IMR-90 (cell line): ENCODE data around the gene LTBP2. TPM values are rescaled to one million over a fixed set of nuclear protein-coding genes. Genes with fewer than 3 reads are reported as not detected.

Experiments
- ATAC-seq: fragments of 200-7000 bp; cut with Tn5 transposase; 2 replicates; pipeline ENCODE4 v1.9.1; 2020; ENCODE audit warnings: low read depth, mild to moderate bottlenecking, moderate library complexity
- BruUV-seq: library from RNA; stranded (reverse); fragments of 400-500 nt; replicated peaks from 2 replicates; lab custom pipeline; 2021; lab: Mats Ljungman, UMichigan
- CTCF ChIA-PET: fragments of 300-600 bp; formaldehyde crosslinking; extraction: SDS; loops from one replicate; lab custom pipeline; 2021; ENCODE audit warnings: antibody characterized with exemption; lab: Yijun Ruan, JAX
- POLR2A ChIA-PET: fragments of 300-600 bp; sonication (Branson Sonifier 250); formaldehyde crosslinking; loops from one replicate; lab custom pipeline; 2022; ENCODE audit warnings: antibody characterized with exemption; ENCODE audit not compliant: unreplicated experiment; lab: Charles Lee
- DNase-seq: peaks from one replicate; pipeline ENCODE4 v3.0.0; 2013
- H2AFZ ChIP-seq: replicated peaks from 2 replicates; pipeline ENCODE3; 2013; ENCODE audit warnings: low read length, mild to moderate bottlenecking; ENCODE audit not compliant: poor library complexity
- H2AK5ac ChIP-seq: 2 replicates; pipeline ENCODE4 v1.6.1; 2013; ENCODE audit warnings: low read depth, low read length, inconsistent platforms
- H2AK9ac ChIP-seq: replicated peaks from 2 replicates; pipeline ENCODE3; 2013; ENCODE audit warnings: mild to moderate bottlenecking, low read depth, low read length, moderate library complexity; ENCODE audit not compliant: poor library complexity
- H2BK120ac ChIP-seq: 2 replicates; pipeline ENCODE4 v1.6.1; 2013; ENCODE audit warnings: low read depth, low read length, inconsistent platforms
- H2BK15ac ChIP-seq: 3 replicates; pipeline ENCODE4 v1.6.1; 2013; ENCODE audit warnings: low read depth, low read length, inconsistent platforms
- H2BK20ac ChIP-seq: 2 replicates; pipeline ENCODE4 v1.6.1; 2013; ENCODE audit warnings: low read depth, mild to moderate bottlenecking, inconsistent platforms, low read length, moderate library complexity
- H2BK5ac ChIP-seq: 2 replicates; pipeline ENCODE4 v1.6.1; 2013; ENCODE audit warnings: mild to moderate bottlenecking, low read depth, low read length, inconsistent platforms; ENCODE audit not compliant: poor library complexity, severe bottlenecking
- H3K14ac ChIP-seq: replicated peaks from 2 replicates; pipeline ENCODE4 v1.6.1; 2013; ENCODE audit warnings: low read depth, low read length, inconsistent platforms
- H3K18ac ChIP-seq: 2 replicates; pipeline ENCODE4 v1.6.1; 2013; ENCODE audit warnings: low read depth, low read length, control low read depth
- H3K23ac ChIP-seq: 2 replicates; pipeline ENCODE4 v1.6.1; 2013; ENCODE audit warnings: low read depth, low read length, inconsistent platforms
- H3K27ac ChIP-seq: 2 replicates; pipeline ENCODE4 v1.5.1; 2013; ENCODE audit warnings: mild to moderate bottlenecking, control low read depth, low read length; ENCODE audit not compliant: insufficient read depth
- H3K27me3 ChIP-seq: 2 replicates; pipeline ENCODE4 v1.6.1; 2013; ENCODE audit warnings: low read length; ENCODE audit not compliant: control insufficient read depth, insufficient read depth
- H3K36me3 ChIP-seq: 2 replicates; pipeline ENCODE4 v1.6.1; 2013; ENCODE audit warnings: low read length, mixed read lengths; ENCODE audit not compliant: control insufficient read depth, insufficient read depth
- H3K4ac ChIP-seq: 2 replicates; pipeline ENCODE4 v1.6.1; 2013; ENCODE audit warnings: low read depth, low read length, inconsistent platforms
- H3K4me1 ChIP-seq: 2 replicates; pipeline ENCODE4 v1.6.1; 2013; ENCODE audit warnings: low read length, mixed read lengths; ENCODE audit not compliant: control insufficient read depth, insufficient read depth
- H3K4me2 ChIP-seq: 2 replicates; pipeline ENCODE4 v1.6.1; 2013; ENCODE audit warnings: low read depth, mild to moderate bottlenecking, control low read depth, low read length, moderate library complexity
- H3K4me3 ChIP-seq: 2 replicates; pipeline ENCODE4 v1.5.1; 2013; ENCODE audit warnings: low read depth, mild to moderate bottlenecking, control low read depth, low read length, moderate library complexity; ENCODE audit not compliant: insufficient read depth
- H3K56ac ChIP-seq: 2 replicates; pipeline ENCODE4 v1.6.1; 2013; ENCODE audit warnings: low read length, inconsistent platforms; ENCODE audit not compliant: insufficient read depth; ENCODE audit errors: extremely low read depth
- H3K79me1 ChIP-seq, 2 experiments: 2 replicates each; pipeline ENCODE4 v1.6.1; 2013; ENCODE audit warnings: low read length in 2 of 2, inconsistent platforms in 1 of 2, low read depth in 1 of 2
- H3K9ac ChIP-seq: 2 replicates; pipeline ENCODE4 v1.6.1; 2013; ENCODE audit warnings: low read depth, low read length, control low read depth
- H3K9me1 ChIP-seq: 2 replicates; pipeline ENCODE4 v1.6.1; 2013; ENCODE audit warnings: low read length, inconsistent platforms; ENCODE audit not compliant: insufficient read depth
- H3K9me3 ChIP-seq: 2 replicates; pipeline ENCODE4 v1.6.1; 2013; ENCODE audit warnings: low read length; ENCODE audit not compliant: control insufficient read depth, insufficient read depth
- H4K20me1 ChIP-seq: 2 replicates; pipeline ENCODE4 v1.6.1; 2013; ENCODE audit warnings: low read length, inconsistent platforms; ENCODE audit not compliant: insufficient read depth
- H4K5ac ChIP-seq: 2 replicates; pipeline ENCODE4 v1.6.1; 2013; ENCODE audit warnings: mild to moderate bottlenecking, low read depth, low read length, control low read depth
- H4K8ac ChIP-seq, 2 experiments: 2 replicates each; pipeline ENCODE4 v1.6.1; 2013; ENCODE audit warnings: low read depth in 2 of 2, low read length in 2 of 2, control low read depth in 1 of 2, inconsistent platforms in 1 of 2
- H4K91ac ChIP-seq: 2 replicates; pipeline ENCODE4 v1.6.1; 2013; ENCODE audit warnings: low read depth, low read length, inconsistent platforms; ENCODE audit not compliant: insufficient read depth
- BHLHE40 ChIP-seq: fragments of 150-350 bp; IDR thresholded peaks from 2 replicates; pipeline ENCODE4 v1.6.1; 2016; ENCODE audit warnings: mild to moderate bottlenecking, low read depth, low read length
- CEBPB ChIP-seq: IDR thresholded peaks from 2 replicates; pipeline ENCODE4 v1.6.1; 2012; ENCODE audit warnings: low read depth, low read length, improper control_type of control experiment
- CHD1 ChIP-seq: IDR thresholded peaks from 2 replicates; pipeline ENCODE4 v1.6.1; 2012; ENCODE audit warnings: low read depth, low read length, improper control_type of control experiment
- CTCF ChIP-seq: conservative IDR thresholded peaks from 2 replicates; pipeline ENCODE4 v1.5.1; 2012; ENCODE audit warnings: mild to moderate bottlenecking, low read depth, low read length, improper control_type of control experiment
- ELK1 ChIP-seq: fragments of 150-350 bp; IDR thresholded peaks from 2 replicates; pipeline ENCODE4 v1.6.1; 2016; ENCODE audit warnings: low read depth, mild to moderate bottlenecking, low read length, moderate library complexity, borderline replicate concordance
- FOS ChIP-seq: fragments of 150-350 bp; IDR thresholded peaks from 2 replicates; pipeline ENCODE4 v1.6.1; 2016; ENCODE audit warnings: low read depth, low read length
- MAFK ChIP-seq: IDR thresholded peaks from 2 replicates; pipeline ENCODE4 v1.6.1; 2012; ENCODE audit warnings: low read depth, low read length, improper control_type of control experiment
- MAZ ChIP-seq: IDR thresholded peaks from 2 replicates; pipeline ENCODE4 v1.6.1; 2012; ENCODE audit warnings: low read depth, mild to moderate bottlenecking, low read length, improper control_type of control experiment, moderate library complexity, borderline replicate concordance
- NFE2L2 ChIP-seq: fragments of 150-350 bp; IDR thresholded peaks from 2 replicates; pipeline ENCODE4 v1.6.1; 2016; ENCODE audit warnings: low read depth, mild to moderate bottlenecking, low read length
- RAD21 ChIP-seq: IDR thresholded peaks from 2 replicates; pipeline ENCODE4 v1.6.1; 2012; ENCODE audit warnings: low read length, improper control_type of control experiment
- RCOR1 ChIP-seq: IDR thresholded peaks from 2 replicates; pipeline ENCODE4 v1.6.1; 2012; ENCODE audit warnings: mild to moderate bottlenecking, low read length, improper control_type of control experiment; ENCODE audit not compliant: insufficient replicate concordance
- RFX5 ChIP-seq: IDR thresholded peaks from 2 replicates; pipeline ENCODE4 v1.8.0; 2012; ENCODE audit warnings: low read depth, mild to moderate bottlenecking, low read length, moderate library complexity
- SMC3 ChIP-seq: fragments of 150-350 bp; IDR thresholded peaks from 2 replicates; pipeline ENCODE4 v1.6.1; 2016; ENCODE audit warnings: low read depth, mild to moderate bottlenecking, antibody characterized with exemption, low read length, moderate library complexity
- USF2 ChIP-seq: fragments of 150-350 bp; IDR thresholded peaks from 2 replicates; pipeline ENCODE4 v1.6.1; 2017; ENCODE audit warnings: mild to moderate bottlenecking, antibody characterized with exemption, low read length, low read depth
- WGBS, 2 experiments: methylation state at CpG; one replicate each; pipeline versions ENCODE4 v1.1.5 to v1.1.7; 2013; ENCODE audit warnings: missing lambda C conversion rate in 2 of 2; ENCODE audit not compliant: insufficient read length in 1 of 2; ENCODE audit errors: extremely low coverage in 2 of 2; 5-methylcytosine and 5-hydroxymethylcytosine counted together
- dilution Hi-C: fragments of 300-500 bp; cut with HindIII; formaldehyde crosslinking; loops from one replicate; pipeline ENCODE4 v1.14.3; 2018; ENCODE audit warnings: low sequenced_read_pairs; ENCODE audit not compliant: unreplicated experiment
- in situ Hi-C: fragments of 300-500 bp; cut with MboI; formaldehyde crosslinking; loops from 3 replicates; pipeline ENCODE4 v1.14.3; 2019; ENCODE audit warnings: low sequenced_read_pairs, inconsistent platforms, mixed read lengths
- intact Hi-C: fragments of 100-400 bp; cut with micrococcal nuclease; formaldehyde crosslinking; loops from 2 replicates; pipeline ENCODE4 v1.10.0; 2022
- polyA plus RNA-seq, 3 experiments: library from polyadenylated mRNA; depleted of rRNA; stranded (reverse); fragments of >200 nt; gene quantifications; 2 replicates each; pipeline ENCODE4 v1.2.3, GENCODE V29; 2012; ENCODE audit warnings: low replicate concordance in 1 of 3
- total RNA-seq: library from RNA; depleted of rRNA; stranded (reverse); fragments of >200 nt; gene quantifications from 2 replicates; pipeline ENCODE4 v1.2.3, GENCODE V29; 2012

Gene LTBP2
- total and polyA plus RNA-seq, 2 of the 4 experiments (the other 2 are of a cell fraction) = 23.8 to 79.3 TPM

GRCh38 chr14:74557691-74558090, 54.3 kb downstream of the LTBP2 start:
- peak overlapping the region; percentile 2; the same call in 1 of the 2 replicates for H3K4ac ChIP-seq
- peak overlapping the region; percentile 3 for H2BK5ac ChIP-seq
- 81% methylated on average over 3 of the region's 5 CpGs; no CpG with 5 or more reads in 1 of the 2 experiments for WGBS, 2 experiments
- no peak for TF ChIP-seq CHD1
- no peak for TF ChIP-seq MAZ
- TF ChIP-seq CEBPB = no peak
- no peak for TF ChIP-seq NFE2L2
- no peak for TF ChIP-seq RCOR1
- no peak for TF ChIP-seq RAD21
- no peak for TF ChIP-seq FOS
- TF ChIP-seq MAFK = no peak
- TF ChIP-seq SMC3 = no peak
- TF ChIP-seq CTCF = no peak
- TF ChIP-seq BHLHE40 = no peak
- no peak for TF ChIP-seq RFX5
- no peak for TF ChIP-seq USF2
- no peak for TF ChIP-seq ELK1
- ChIA-PET POLR2A (interaction anchor here (1.1 kb wide), 1 partner anchor 14 kb away, joined by 4 read pairs; no protein-coding TSS in a partner anchor), CTCF (no interaction called here)
- peaks cover 2% of the 10 kb centered on the region; the same call in 1 of the 2 replicates for H3K9me3 ChIP-seq
- no peak overlapping the region for H3K27ac ChIP-seq
- no peak overlapping the region for H3K56ac ChIP-seq
- dilution Hi-C loops (no loop called here), in situ Hi-C loops (no loop called here), intact Hi-C loops (no loop called here)
- H2AK9ac ChIP-seq = no peak overlapping the region
- no peak overlapping the region for H3K23ac ChIP-seq
- DNase-seq = no peak
- no peak overlapping the region; the same call in none of the 2 replicates for H3K18ac ChIP-seq
- peak overlapping the region; percentile 28; the same call in 1 of the 2 replicates for H4K5ac ChIP-seq
- H3K36me3 ChIP-seq = 0 out of 2 replicates have a peak, but pooled peaks cover 2% of the 10 kb centered on the region
- H3K27me3 ChIP-seq = no peaks in the 10 kb centered on the region
- peak overlapping the region; percentile 59; the same call in 1 of the 2 replicates for H2AK5ac ChIP-seq
- no peak overlapping the region for H4K91ac ChIP-seq
- peak overlapping the region in 1 of 2 experiments; percentile 9; a peak in 1 of 4 replicates for H4K8ac ChIP-seq
- no peak overlapping the region for H3K4me3 ChIP-seq
- peaks cover 0 to 50% of the 10 kb centered on the region in 2 experiments; a peak in 2 of 4 replicates for H3K79me1 ChIP-seq
- peaks cover 28% of the 10 kb centered on the region for H3K9me1 ChIP-seq
- no TSS peak for BruUV-seq
- H2BK15ac ChIP-seq = no peak overlapping the region; the same call in 2 of the 3 replicates
- H3K4me1 ChIP-seq = peaks cover 24% of the 10 kb centered on the region
- no peak overlapping the region for H2BK120ac ChIP-seq
- H2BK20ac ChIP-seq = no peak overlapping the region
- H2AFZ ChIP-seq = no peak overlapping the region
- H3K4me2 ChIP-seq = no peak overlapping the region
- no peaks in the 10 kb centered on the region for H4K20me1 ChIP-seq
- no peak overlapping the region for H3K9ac ChIP-seq
- ATAC-seq = no peak
- H3K14ac ChIP-seq = peak overlapping the region; percentile 11; the same call in 1 of the 2 replicates
